OCI-M2 (cell line): ENCODE results near the gene C8G.

Experiments
- DNase-seq: peaks from one replicate; lab custom pipeline; 2025; ENCODE audit not compliant: unreplicated experiment; lab: John Stamatoyannopoulos, UW

Gene C8G

DNA sequence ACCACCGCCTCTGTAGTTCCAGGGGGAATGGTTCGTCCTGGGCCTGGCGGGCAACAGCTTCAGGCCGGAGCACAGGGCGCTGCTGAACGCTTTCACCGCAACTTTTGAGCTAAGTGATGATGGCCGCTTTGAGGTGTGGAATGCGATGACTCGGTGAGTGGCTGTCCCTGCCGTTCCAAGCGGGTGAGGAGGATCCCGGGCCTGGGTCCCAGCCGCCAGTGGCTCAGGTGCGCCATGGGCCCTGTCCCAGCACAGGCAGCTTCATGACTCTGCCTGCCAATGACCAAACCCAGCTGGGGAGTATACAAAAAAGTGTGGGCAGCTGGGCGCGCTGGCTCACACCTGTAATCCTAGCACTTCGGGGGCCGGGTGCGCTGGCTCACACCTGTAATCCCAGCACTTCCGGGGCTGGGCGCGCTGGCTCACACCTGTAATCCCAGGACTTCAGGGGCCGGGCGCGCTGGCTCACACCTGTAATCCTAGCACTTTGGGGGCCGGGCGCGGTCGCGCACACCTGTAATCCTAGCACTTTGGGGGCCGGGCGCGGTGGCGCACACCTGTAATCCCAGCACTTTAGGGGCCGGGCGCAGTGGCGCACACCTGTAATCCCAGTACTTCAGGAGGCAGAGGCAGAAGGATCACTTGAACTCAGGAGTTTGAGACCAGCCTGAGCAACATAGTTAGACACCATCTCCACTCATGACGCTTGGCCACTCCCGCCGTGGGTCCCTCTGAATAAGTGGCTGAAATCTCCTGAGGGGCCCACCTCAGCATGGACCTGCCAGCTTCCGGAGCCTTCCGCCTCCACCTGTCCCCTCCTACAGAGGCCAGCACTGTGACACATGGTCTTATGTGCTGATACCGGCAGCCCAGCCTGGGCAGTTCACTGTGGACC is 8.1 kb downstream of the C8G start:
- DNase-seq = no peak

DNA sequence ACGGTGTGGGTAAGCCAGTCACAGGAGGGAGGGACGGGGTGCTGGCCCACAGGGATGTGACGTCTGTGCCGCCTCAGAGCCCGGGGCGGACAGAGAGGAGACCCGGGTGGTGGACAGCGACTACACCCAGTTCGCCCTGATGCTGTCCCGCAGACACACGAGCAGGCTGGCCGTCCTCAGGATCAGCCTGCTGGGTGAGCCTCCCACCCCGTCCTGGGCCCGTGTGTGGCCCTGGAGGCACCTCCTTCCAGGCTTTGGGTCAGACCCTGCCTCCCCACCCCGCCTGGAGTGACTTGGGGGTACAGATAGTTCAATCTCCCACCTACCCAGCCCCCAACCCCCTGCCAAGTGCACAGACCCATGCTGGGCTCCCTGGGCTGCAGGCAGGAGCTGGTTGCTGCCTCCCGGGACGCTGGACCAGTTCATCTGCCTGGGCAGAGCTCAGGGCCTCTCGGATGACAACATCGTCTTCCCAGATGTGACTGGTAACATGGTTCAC is 8.8 kb downstream of the C8G start:
- DNase-seq = no peak

DNA sequence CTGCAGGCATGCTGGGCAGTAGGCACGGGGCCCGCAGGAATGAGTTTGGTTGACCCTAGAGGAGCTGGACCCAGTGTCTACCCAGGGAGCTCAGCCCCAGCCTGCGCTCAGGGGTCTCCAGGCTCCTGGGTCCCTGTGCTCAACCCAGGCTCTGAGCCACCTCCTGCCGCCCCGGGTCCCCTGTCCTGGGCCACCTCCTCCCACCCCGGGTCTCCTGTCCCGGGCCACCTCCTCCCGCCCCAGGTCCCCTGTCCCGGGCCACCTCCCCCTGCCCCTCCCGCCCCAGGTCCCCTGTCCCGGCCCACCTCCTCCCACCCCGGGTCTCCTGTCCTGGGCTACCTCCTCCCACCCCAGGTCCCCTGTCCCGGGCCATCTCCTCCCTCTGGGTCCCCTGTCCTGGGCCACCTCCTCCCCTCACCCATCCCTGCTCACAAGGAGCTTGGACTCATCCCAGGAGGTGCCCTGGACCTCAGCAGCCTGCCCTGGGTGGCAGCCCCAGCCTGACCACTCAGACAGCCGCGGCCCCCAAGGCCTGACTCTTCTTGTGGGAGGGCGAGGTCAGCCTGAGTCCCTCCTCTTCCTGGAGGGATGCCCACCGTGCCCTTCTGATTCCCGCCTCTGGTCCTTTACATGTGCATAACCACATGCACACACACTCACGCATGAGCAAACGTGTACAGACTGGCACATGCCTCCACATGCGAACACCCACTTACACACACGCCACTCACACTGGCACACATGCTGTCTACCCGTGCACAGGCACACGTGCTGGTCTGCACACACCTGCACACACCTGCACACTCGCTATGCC is 9.4 kb downstream of the C8G start:
- no peak for DNase-seq

DNA sequence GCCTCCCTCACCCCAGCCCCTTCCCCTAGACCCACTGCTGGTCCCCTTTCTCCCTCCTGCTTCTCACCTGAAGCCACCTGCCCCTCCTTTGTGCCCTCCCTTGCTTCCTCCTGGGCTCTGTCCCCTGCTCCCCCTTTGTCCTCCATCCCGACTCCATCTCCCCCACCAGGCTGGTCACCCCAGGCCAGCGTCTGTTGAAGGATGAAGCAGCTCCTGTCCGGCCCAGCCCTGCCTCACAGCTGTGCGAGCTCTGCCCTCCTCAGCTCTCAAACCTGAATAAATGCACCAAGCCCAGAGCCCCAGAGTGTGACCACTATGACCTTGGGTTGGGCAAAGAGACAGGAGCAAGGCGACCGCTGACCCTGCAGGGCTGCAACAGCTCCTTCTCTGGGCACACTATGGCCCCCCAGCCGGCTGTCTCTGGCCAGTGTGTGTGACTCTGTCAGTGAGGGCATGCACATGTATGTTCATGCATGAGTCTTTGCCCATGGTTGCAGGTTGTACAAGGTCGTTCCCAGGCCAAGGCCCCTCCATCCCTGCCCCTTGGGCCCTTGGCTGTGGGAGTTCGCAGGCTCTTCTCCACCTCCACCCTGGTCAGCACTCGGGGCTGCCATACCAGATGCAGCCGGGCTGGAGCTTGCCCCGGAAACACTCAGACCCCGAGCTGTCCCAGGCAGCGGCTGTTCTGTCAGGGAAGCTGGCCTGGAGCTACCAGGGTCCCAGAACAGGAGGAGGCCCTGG is 10.3 kb downstream of the C8G start:
- no peak for DNase-seq

DNA sequence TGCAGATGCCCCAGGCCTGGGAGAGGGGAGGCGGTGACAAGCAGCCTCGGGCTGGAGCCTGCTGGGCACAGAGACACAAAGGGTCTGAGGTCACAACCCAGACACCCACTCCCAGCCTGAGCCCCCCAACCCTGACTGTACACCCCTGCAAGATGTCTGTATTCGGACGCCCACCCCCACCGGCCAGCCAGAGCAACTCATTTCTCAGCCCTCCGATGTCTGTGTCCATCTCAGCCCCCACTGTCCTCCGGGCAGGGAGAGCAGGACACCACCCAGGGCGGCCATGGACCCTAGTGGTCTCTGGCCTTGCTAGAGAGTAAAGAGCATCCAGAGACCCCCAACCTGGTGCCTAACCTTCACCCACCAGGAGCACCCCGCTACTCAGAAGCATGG is 10.9 kb downstream of the C8G start:
- DNase-seq = no peak

DNA sequence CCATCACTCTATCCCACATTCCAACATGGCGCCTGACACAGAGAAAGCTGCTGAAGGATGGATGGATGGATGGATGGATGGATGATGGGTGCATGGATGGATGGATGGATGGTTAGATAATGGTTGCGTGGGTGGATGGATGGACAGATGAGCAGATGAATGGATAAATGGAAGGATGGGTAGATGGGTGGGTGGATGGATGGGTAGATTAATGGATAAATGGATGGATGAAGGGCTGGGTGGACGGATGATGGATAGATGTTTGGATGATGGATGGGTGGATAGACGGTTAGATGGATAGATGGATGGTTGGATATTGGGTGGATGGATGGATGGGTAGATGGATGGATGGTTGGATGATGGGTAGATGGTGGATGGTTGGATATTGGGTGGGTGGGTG is 11.6 kb downstream of the C8G start:
- no peak for DNase-seq

DNA sequence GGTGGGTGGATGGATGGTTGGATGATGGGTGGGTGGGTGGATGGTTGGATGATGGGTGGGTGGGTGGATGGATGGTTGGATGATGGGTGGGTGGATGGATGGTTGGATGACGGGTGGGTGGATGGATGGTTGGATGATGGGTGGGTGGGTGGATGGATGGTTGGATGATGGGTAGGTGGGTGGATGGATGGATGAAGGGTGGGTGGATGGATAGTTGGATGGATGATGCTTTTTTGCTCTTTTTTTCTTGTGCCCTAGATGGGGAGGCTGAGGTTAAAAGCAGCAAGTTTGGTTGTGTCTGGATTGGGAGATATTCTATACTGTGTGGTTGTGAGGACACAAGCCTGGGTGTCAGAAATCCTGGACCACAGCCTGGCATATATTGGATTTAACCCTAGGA is 12.4 kb downstream of the C8G start:
- DNase-seq = no peak

DNA sequence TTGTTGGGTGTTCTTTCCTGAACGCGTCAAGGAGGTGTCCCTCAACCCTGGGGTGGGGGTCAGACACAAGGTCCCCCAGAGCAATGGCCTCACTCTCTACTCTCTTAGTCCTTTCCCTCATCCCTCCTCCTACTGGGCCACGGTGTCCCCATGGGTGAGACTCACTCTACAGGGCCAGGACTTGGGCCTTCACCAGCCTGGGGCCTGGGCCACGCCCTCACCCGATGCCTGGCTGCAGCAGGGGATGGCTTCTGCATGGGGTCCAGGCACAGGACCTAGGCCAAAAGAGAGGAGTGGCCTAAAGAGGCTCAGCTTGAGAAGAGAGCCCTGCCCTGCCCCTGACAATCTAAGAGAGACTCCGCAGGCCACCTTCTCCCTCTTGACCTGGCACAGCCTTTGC is 12.9 kb downstream of the C8G start:
- no peak for DNase-seq

DNA sequence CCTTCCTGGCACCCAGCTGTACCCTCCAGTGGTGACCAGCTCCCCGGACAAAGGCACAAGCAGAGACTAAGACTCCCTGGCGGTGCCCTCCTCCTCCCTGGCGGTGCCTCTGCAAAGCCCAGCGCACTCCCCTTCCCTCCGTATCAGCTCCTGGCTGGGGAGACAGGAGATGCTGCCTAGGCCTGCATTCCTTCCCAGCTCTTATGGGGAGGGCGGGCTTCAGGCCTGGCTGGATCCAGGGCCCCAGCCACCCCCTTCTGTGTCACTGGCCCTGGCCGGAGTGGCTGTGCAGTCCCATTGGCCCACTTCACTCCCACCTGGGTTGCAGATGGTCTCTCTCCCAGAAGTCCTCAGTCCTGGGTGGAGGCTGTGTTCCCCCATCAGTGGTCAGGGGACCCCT is 13.4 kb downstream of the C8G start:
- no peak for DNase-seq

DNA sequence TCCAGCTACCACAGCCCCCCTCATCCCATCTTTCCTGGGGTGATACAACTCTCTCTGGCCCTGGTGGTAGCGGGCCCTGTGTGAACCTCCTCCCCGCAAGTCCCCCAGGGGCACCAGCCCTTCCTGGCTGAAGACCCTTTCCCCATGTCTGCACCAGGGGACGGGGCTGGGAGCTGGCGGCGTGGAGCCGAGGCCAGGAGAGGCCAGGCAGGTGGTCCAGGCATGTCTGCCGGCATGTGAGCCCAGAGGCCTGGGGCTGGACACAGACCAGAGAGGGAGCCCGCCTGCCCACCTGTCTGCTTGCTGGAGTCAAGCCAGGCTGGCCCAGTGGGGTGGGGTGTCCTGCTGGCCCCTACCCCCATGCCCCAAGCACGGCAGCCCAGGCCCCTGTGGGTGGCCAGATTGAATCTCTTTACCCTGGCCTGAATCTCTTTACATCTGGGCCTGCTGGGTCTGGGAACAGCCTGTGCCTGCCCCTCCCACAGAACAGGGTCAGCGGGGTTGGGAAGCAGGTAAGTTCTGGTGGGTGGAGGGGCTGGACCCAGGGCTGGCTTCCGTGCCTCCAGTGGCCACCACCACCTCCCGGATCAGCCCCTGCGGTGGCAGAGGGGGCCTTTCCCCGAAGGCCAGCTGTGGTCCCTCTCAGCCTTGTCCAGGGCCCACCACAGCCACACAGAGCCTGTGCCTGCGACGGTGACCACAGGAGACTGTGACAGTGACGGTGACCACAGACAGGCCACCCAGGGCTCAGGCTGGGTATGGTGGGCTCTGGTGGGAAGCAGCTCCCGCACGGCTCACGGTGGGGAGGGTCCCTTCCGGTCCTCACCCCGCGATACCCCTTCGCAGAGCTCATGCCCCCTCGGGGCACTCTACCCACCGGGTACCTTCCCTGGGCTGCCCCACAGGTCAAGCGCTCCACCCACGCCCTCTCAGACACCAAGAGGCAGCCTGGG is 14.1 kb downstream of the C8G start:
- no peak for DNase-seq

DNA sequence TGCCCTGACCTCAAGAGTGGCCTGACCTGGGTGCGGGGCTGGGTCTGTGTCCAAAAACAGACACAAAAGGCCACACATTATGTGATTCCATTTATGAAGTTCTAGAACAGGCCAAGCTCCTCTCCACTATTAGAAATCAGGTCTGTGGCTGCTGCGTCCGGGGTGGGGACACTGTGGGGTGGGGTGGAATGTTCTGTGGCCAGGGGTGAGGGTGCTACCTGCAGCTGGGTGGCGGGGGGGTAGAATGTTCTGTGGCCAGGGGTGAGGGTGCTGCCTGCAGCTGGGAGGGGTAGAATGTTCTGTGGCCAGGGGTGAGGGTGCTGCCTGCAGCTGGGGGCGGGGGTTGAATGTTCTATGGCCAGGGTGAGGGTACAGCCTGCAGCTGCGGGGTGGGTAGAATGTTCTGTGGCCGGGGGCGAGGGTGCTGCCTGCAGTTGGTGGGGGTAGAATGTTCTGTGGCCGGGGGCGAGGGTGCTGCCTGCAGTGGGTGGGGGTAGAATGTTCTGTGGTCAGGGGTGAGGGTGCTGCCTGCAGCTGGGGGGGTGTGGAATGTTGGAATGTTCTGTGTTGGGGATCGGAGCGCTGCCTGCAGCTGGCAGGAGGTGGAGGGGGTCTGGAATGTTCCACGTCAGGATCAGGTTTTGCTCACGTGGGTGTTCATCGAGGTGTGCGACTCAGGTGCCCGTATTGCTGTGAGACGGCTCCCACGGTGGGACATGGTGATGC is 15.3 kb downstream of the C8G start:
- DNase-seq = no peak

DNA sequence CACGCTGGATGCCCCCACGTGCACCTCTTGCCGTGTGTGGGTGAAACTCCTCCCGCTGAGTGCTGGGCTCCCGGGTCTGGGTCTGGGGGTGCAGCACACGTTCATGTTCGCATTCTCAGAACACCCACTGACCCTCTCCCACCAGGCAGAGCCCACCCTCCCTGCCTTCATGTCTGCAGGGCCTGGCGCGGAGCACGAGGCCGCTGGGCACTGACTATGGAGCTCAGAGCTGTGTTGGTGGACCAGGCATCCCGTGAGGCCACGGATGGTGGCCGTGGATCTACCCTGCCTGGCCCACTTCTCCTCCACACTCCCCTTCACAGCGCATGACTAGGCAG is 15.9 kb downstream of the C8G start:
- no peak for DNase-seq

DNA sequence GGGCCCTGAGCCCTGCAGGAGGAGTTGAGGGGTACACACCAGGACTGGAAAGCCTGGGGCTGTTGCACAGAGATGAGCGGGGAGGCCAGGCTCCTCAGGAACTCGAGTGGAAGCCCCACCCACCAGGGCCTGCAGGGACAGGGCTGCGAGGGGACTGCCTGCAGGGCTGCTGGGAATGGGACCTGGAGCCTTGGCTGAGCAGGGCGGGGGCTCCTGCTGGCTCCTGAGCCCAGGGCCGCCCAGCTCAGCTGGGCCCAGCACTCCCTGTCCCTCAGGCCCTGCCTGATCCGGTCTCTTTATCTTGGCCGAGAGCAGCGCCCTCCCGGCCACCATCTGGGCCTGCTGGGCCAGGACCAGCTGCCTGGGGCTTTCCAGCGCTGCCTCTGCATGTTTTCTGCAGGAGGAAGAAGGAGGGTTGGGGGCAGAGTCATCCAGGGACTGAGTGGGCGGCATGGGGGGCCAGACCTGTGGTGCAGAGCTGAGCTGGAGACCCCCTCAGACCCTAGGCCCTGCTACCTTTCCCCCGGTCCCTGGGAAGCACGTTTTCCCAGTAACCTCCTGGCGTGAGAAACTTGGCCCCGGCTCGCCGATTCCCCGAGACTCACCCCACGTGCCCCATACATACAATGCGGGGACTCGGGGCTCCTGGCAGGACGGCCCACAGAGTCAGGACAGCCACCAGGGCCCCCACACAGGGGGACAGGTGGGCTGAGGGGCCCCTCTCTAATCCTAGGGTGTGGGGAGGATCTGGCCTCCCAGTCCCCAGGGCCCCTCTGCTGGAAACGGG is 16.4 kb downstream of the C8G start:
- no peak for DNase-seq

DNA sequence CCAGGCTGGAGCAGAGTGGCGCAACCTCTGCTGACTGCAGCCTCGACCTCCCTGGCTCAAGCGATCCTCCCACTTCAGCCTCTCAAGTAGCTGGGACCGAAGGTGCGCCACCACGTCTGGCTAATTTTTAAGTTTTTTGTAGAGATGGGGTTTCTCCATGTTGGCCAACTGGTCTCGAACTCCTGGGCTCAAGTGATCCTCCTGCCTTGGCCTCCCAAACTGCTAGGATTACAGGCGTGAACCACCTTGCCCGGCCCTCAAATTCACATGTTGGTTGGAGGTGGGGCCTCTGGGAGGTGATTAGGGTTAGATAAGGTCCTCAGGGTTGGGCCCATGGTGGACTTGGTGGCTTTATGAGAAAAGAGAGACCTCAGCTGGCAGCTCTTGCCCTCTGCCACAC is 17.1 kb downstream of the C8G start:
- no peak for DNase-seq

DNA sequence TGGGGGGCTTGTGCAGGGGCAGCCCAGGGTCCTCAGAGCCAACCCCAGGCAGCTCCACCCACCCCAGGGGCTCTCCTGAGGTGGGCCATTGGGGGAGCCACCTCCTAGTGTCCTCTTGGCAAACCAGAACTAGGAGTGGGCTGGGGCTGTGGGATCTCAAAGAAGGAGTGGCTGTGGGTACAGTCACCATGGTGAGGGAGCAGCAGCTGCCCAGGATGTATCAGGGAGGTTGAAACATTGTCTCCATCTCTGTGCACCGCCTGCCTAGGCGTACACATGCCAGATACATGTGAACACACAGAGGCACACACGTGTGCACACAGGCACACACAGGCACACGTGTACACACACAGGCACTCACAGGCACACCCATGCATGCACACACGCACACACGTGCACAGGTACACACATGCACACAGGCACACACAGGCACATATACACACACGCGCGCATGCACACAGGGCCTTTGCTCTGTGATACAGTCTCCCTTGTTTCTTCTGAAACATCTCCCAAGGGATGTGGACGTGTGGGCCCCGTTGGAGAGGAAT is 17.7 kb downstream of the C8G start:
- DNase-seq = no peak

DNA sequence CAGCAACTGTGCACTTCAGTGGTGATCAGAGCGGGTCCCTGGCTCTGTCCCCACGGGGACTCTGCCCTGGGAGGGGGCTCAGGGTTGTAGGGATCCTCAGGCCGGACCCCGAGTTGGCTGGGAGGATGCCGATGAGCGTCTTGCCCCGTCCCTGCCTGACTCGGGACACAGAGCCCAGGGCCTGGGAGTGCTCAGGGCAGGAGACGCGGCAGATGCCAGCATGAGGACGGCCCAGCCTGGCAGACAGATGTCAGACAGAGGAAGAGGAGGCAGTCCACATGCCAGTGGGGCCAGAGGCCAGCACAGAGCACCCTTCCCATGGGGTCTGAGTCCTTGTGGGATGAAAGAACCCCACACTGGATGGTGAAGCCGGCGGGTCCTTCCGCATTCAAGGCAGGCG is 18.3 kb downstream of the C8G start:
- DNase-seq = no peak

DNA sequence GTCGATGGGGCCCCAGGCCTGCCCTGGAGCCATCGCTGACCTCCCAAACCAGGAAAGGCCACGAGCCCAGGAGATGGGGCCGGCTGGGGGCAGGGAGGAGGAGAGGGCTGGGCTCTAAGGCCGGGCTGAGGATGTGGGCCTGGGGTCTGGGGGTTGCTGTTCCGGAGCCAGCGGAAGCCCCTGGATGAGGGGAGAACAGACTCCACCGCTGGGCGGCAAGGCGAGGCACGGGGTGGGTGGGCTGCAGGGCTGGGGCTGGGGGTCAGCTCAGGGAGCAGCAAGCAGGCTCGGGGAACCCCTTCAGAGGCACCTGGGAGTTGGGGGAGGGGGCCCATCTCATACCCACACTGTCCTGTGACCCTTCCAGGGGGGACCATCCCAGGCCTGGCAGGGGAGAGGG is 18.7 kb downstream of the C8G start:
- DNase-seq = no peak

DNA sequence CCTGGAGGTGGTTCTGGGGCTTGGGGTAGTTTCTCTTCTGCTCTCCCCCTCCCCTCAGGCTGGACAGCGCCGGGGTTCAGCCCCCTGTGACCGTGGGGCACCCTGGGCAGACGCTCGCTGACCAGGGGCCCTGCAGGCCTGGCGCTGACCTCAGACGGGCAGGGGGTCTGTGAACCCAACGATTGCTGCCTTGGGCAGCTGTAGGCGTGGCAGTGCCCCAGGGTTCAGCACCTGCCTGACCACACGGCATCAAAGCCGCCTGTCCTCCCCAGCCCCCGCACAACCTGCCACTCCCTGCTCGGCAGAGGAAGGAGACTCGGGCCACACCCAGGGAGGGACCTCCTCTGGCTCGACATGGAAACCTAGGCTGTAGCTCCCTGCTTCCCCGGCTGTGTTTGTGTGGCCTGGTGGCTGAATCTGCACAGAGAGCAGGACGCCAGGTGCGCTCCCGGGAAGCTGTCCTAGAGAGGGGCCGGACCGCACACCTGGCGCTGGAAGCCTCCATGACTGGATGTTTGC is 19.2 kb downstream of the C8G start:
- no peak for DNase-seq
